K562 (cell line): ENCODE results near the gene SH3GL3. TPM values are rescaled to one million over a fixed set of nuclear protein-coding genes. Genes with fewer than 3 reads are reported as not detected.

Experiments
- BHLHE40 ChIP-seq: IDR thresholded peaks from 2 replicates; pipeline ENCODE4 v1.6.1; 2011; ENCODE audit warnings: low read length, improper control_type of control experiment
- BMI1 ChIP-seq: fragments of 150-350 bp; IDR thresholded peaks from 2 replicates; pipeline ENCODE4 v1.6.1; 2014; ENCODE audit warnings: low read length
- CBX8 ChIP-seq: fragments of 200-600 bp; sonication (generic); IDR thresholded peaks from 2 replicates; pipeline ENCODE4 v1.6.1; 2012; ENCODE audit warnings: borderline replicate concordance, mixed run types, low read depth, mild to moderate bottlenecking, moderate library complexity, mixed read lengths, low read length, control low read depth, inconsistent platforms; ENCODE audit not compliant: poor library complexity, severe bottlenecking; ENCODE audit errors: extremely low read depth
- DEAF1 ChIP-seq: fragments of 450-650 bp; formaldehyde crosslinking; IDR thresholded peaks from 2 replicates; pipeline ENCODE4 v1.4.0; 2020; ENCODE audit warnings: mild to moderate bottlenecking, moderate library complexity
- EGR1 ChIP-seq: fragments of 450-650 bp; conservative IDR thresholded peaks from 2 replicates; pipeline ENCODE4 v1.6.1; 2017; ENCODE audit warnings: mild to moderate bottlenecking
- EP400 ChIP-seq: fragments of 450-650 bp; IDR thresholded peaks from 2 replicates; pipeline ENCODE4 v1.6.1; 2017; ENCODE audit warnings: antibody characterized with exemption, mild to moderate bottlenecking, moderate library complexity
- FOS ChIP-seq: IDR thresholded peaks from 3 replicates; pipeline ENCODE4 v1.6.1; 2011; ENCODE audit not compliant: insufficient read length; ENCODE audit errors: extremely low read depth
- FOXM1 ChIP-seq, 2 experiments: fragments of 450-650 bp in 1 of 2; sonication (generic) in 1 of 2; formaldehyde crosslinking in 1 of 2; IDR thresholded peaks; 2 replicates each; pipeline versions ENCODE4 v1.6.1 to v1.9.0; 2017 to 2022; ENCODE audit warnings: low read depth in 2 of 2, mild to moderate bottlenecking in 2 of 2, missing genetic modification reagents in 1 of 2, moderate library complexity in 1 of 2
- MAX ChIP-seq: sonication (generic); formaldehyde crosslinking; IDR thresholded peaks from 2 replicates; pipeline ENCODE4 v1.9.0; 2022; ENCODE audit warnings: mild to moderate bottlenecking, missing genetic modification reagents
- MTA3 ChIP-seq: fragments of 450-650 bp; formaldehyde crosslinking; IDR thresholded peaks from 2 replicates; pipeline ENCODE4 v1.6.1; 2017; ENCODE audit warnings: mild to moderate bottlenecking, borderline replicate concordance
- MXI1 ChIP-seq: IDR thresholded peaks from 2 replicates; pipeline ENCODE4 v1.6.1; 2011; ENCODE audit warnings: low read depth, mild to moderate bottlenecking, improper control_type of control experiment, low read length
- MYNN ChIP-seq, 2 experiments: sonication (generic); formaldehyde crosslinking in 1 of 2; IDR thresholded peaks; 2 replicates each; pipeline versions ENCODE4 v1.5.0 to v1.6.1; 2016 to 2020; ENCODE audit warnings: antibody characterized with exemption in 1 of 2, missing genetic modification reagents in 1 of 2
- NBN ChIP-seq: fragments of 450-650 bp; IDR thresholded peaks from 2 replicates; pipeline ENCODE4 v1.6.1; 2016; ENCODE audit warnings: low read depth, mild to moderate bottlenecking
- NKRF ChIP-seq: fragments of 450-650 bp; IDR thresholded peaks from 2 replicates; pipeline ENCODE4 v1.6.1; 2016; ENCODE audit warnings: borderline replicate concordance
- PRDM10 ChIP-seq: fragments of 450-650 bp; IDR thresholded peaks from 2 replicates; pipeline ENCODE4 v1.6.1; 2018; ENCODE audit not compliant: partially characterized antibody
- SIN3A ChIP-seq, 2 experiments: fragments of 150-350 bp in 1 of 2; IDR thresholded peaks; 2 replicates each; pipeline ENCODE4 v1.6.1; 2011 to 2016; ENCODE audit warnings: borderline replicate concordance in 2 of 2, low read depth in 2 of 2, low read length in 2 of 2, mild to moderate bottlenecking in 2 of 2, moderate library complexity in 2 of 2; ENCODE audit not compliant: control insufficient read depth in 1 of 2
- SMC3 ChIP-seq: conservative IDR thresholded peaks from 2 replicates; pipeline ENCODE4 v1.6.1; 2011; ENCODE audit warnings: low read depth, low read length, improper control_type of control experiment; ENCODE audit not compliant: insufficient read depth
- TEAD1 ChIP-seq, 2 experiments: fragments of 450-650 bp in 1 of 2; sonication (generic) in 1 of 2; formaldehyde crosslinking; IDR thresholded peaks; 2 replicates each; pipeline versions ENCODE4 v1.4.0 to v1.8.0; 2020 to 2022; ENCODE audit warnings: mild to moderate bottlenecking in 2 of 2, missing genetic modification reagents in 1 of 2
- polyA plus RNA-seq, 8 experiments: library from polyadenylated mRNA; depleted of rRNA in 4 of 8; stranded (reverse) in 5 of 8; unstranded in 3 of 8; fragments of >200 nt; fragmentation: Nextera tagmentation in 2 of 8; fragmentation: Illumina TruSeq in 1 of 8; extraction: Ambion mirVana in 2 of 8; extraction: Trizol in 1 of 8; gene quantifications; 2 replicates each; pipeline versions ENCODE4 v1.2.1 to v1.2.3, GENCODE V29; 2011 to 2014; ENCODE audit warnings: inconsistent platforms in 1 of 8, missing spikeins in 1 of 8
- total RNA-seq, 7 experiments: library from RNA; depleted of rRNA in 6 of 7; stranded (reverse); fragments of >200 nt in 6 of 7; fragmentation: Illumina TruSeq in 2 of 7; extraction: Trizol in 2 of 7; gene quantifications; 2 replicates each; pipeline versions ENCODE4 v1.2.1 to v1.2.3, GENCODE V29; 2011 to 2021; ENCODE audit warnings: low replicate concordance in 1 of 7

SH3GL3 gene
- total and polyA plus RNA-seq, 9 of the 15 experiments (the other 6 are each of a cell fraction or from before 2014, with no cell fraction given): 3.9 to 16.0 (median 9.7) TPM

- TF ChIP-seq MAX (CRISPR knock-in tag) (peak; percentile 35; the same call in 1 of the 2 replicates), TEAD1 (CRISPR knock-in tag; IDR thresholded peaks at IDR 0.05) (peak in 1 of 2 experiments; percentile 62; a peak in 1 of 4 replicates), SMC3 (peak; percentile 44), BMI1 (no peak), EP400 (peak; percentile 23), MYNN (IDR thresholded peaks at IDR 0.05) (0 out of 2 replicates have a peak, but pooled peaks have one; percentile 8), MYNN (CRISPR knock-in tag; IDR thresholded peaks at IDR 0.05) (no peak), PRDM10 (no peak), MTA3 (0 out of 2 replicates have a peak, but pooled peaks have one; percentile 55), BHLHE40 (peak; percentile 43; the same call in 1 of the 2 replicates), EGR1 (peak; percentile 98), MXI1 (peak; percentile 59; the same call in 1 of the 2 replicates), CBX8 (no peak), NBN (0 out of 2 replicates have a peak, but pooled peaks have one; percentile 35), SIN3A (IDR thresholded peaks at IDR 0.05; ENCODE audit: borderline replicate concordance in 2 of 2, control insufficient read depth in 1 of 2, low read depth in 2 of 2, low read length in 2 of 2) (peak in 1 of 2 experiments; percentile 42; a peak in 2 of 4 replicates), NKRF (peak; percentile 29; the same call in 1 of the 2 replicates), DEAF1 (CRISPR knock-in tag) (peak; percentile 41; the same call in 1 of the 2 replicates), FOS (peak; percentile 54), FOXM1 (IDR thresholded peaks at IDR 0.05; ENCODE audit: low read depth) (no peak), FOXM1 (CRISPR knock-in tag; IDR thresholded peaks at IDR 0.05; ENCODE audit: low read depth) (no peak)
Measured at GRCh38 chr15:83446904-83447709, at the start of gene SH3GL3 (continued).
